Measurements from ENCODE around the gene PGM2L1. TPM values are rescaled to one million over a fixed set of nuclear protein-coding genes. Genes with fewer than 3 reads are reported as not detected.

The PGM2L1 gene
- total RNA-seq, 1 experiment from 2014 or later = 27.0 TPM

- no peak for DNase-seq (ENCODE audit: low read depth)
Measured at GRCh38 chr11:74306435-74307175, 91.6 kb downstream of the PGM2L1 start.

GRCh38 chr11:74299015-74299414 is 99.2 kb downstream of the PGM2L1 start:
- no peak for DNase-seq (ENCODE audit: low read depth)

- no peak for DNase-seq (ENCODE audit: low read depth)
Measured at GRCh38 chr11:74297484-74297883, 100.7 kb downstream of the PGM2L1 start.

- no peak for DNase-seq (ENCODE audit: low read depth)
Measured at GRCh38 chr11:74288911-74289310, 109.3 kb downstream of the PGM2L1 start.

GRCh38 chr11:74288161-74288560 is 110.1 kb downstream of the PGM2L1 start:
- DNase-seq (ENCODE audit: low read depth) = peak; percentile 96

DNA sequence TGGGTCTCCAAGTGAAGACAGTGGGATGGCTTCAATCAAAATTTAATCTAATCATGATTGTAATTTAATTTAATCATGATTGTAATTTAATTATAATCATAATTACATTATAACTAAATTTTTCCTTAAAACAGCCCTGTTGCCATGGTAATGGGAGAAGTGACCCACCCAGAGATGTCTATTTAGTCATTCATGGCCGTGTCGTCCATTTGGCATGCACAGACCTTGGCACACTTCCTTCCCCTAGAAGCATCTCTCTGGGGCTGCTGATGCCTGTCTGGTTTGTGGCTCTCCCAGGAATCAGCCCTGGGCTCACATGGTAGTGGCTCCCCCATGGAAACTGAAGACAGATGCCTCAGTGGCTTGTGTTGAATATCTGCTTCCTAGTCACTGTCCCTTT is 113.8 kb downstream of the PGM2L1 start:
- DNase-seq (ENCODE audit: low read depth) = no peak

GRCh38 chr11:74283580-74284180 is 114.6 kb downstream of the PGM2L1 start:
- no peak for DNase-seq (ENCODE audit: low read depth)

DNA sequence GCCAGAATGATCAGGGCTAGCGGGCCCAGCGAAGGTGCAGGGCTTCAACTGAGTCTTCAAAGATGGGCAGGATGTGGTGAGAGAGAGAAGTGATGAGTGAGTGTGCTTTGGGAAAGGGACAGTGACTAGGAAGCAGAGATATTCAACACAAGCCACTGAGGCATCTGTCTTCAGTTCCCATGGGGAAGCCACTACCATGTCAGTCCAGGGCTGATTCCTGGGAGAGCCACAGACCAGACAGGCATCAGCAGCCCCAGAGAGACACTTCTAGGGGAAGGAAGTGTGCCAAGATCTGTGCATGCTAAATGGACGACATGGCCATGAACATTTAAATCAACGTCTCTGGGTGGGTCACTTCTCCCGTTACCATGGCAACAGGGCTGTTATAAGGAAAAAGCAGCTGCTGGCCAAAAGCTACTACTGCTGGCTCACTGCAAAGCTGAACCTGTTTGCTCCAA is 115.3 kb downstream of the PGM2L1 start:
- DNase-seq (ENCODE audit: low read depth) = peak; percentile 74

DNA sequence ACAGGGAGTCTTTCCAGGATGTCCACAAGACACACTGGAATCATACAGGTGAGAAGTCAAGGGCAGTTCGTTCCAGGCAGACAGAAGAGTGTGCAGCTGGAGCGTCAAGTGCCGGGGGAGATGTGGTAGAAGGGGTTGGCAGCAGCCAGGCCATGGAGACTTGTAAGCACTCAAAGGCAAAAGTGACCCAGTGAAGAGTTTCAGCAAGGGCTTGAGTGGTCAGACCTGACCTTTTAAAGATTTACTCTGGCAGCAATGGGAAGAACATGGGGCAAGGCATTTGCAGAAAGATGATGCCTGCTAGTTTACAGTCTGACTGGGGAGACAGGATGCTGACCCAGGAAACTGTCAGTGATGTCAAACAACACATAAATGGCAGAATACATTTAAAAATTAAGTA is 115.8 kb downstream of the PGM2L1 start:
- no peak for DNase-seq (ENCODE audit: low read depth)

- DNase-seq (ENCODE audit: low read depth) = no peak
Measured at GRCh38 chr11:74280494-74280893, 117.7 kb downstream of the PGM2L1 start.

Other genes with a start within 250 kb of the PGM2L1 start
- 20.2 and 22.8 TPM in 2 replicates for gene C2CD3, start 227.4 kb downstream of the PGM2L1 start, total RNA-seq (2014; rRNA removed)
- gene PPME1, start 227.1 kb downstream of the PGM2L1 start, total RNA-seq (2014; rRNA removed) = 60.3 and 73.5 TPM in 2 replicates
- gene P4HA3, start 86.8 kb downstream of the PGM2L1 start, total RNA-seq (2014; rRNA removed) = 3.1 TPM in 2 replicates
- gene KCNE3, start 69.1 kb upstream of the PGM2L1 start, total RNA-seq (2014; rRNA removed) = 0.23 and 0.51 TPM in 2 replicates
- 1.2 and 4.8 TPM in 2 replicates for gene LIPT2, start 95.3 kb upstream of the PGM2L1 start, total RNA-seq (2014; rRNA removed)
- 21.9 and 24.5 TPM in 2 replicates for gene POLD3, start 194.1 kb upstream of the PGM2L1 start, total RNA-seq (2014; rRNA removed)

Data from LHCN-M2 (cell line).